ENCODE measurements around the gene PIAS4. TPM values are rescaled to one million over a fixed set of nuclear protein-coding genes. Genes with fewer than 3 reads are reported as not detected.

The PIAS4 gene
- polyA plus RNA-seq, 1 donor (not counting 4 experiments of a cell fraction or from before 2014, with no cell fraction given), result 7.5 TPM

GRCh38 chr19:4057931-4058692 lies 50.6 kb downstream of the PIAS4 start:
- FAIRE-seq (no peak), DNase-seq (ENCODE audit: low read depth, low spot score) (no peak)
- TF ChIP-seq EZH2 (IDR thresholded peaks at IDR 0.05; ENCODE audit: low read length) (no peak), CTCF (optimal IDR thresholded peaks at IDR 0.05 in 1 of 3, IDR thresholded peaks at IDR 0.05 in 1 of 3, conservative IDR thresholded peaks at IDR 0.05 in 1 of 3; ENCODE audit: extremely low read depth in 1 of 3, insufficient read depth in 2 of 3, low read length in 3 of 3) (peak; percentile 14 to 38 (median 25))
- Histone ChIP-seq H3K27me3 (ENCODE audit: control insufficient read depth, extremely low read depth, insufficient read depth, low read length) (no peaks in the 10 kb centered on the region), H3K9me3 (ENCODE audit: control insufficient read depth, low read depth, low read length) (no peaks in the 10 kb centered on the region), H3K9ac (ENCODE audit: control insufficient read depth, extremely low read depth, insufficient read depth, low read length) (peak overlapping the region; percentile 83), H3K9me1 (ENCODE audit: control insufficient read depth, extremely low read depth, insufficient read depth, low read length) (peaks cover 3% of the 10 kb centered on the region), H3K27ac (ENCODE audit: control insufficient read depth, insufficient read depth, low read length) (peak overlapping the region; percentile 87), H3K36me3 (ENCODE audit: control insufficient read depth in 2 of 2, extremely low read depth in 1 of 2, insufficient read depth in 2 of 2, low read length in 2 of 2) (peaks cover 19 to 31% of the 10 kb centered on the region in 2 experiments), H4K20me1 (ENCODE audit: control insufficient read depth, extremely low read depth, insufficient read depth, low read length) (peaks cover 34% of the 10 kb centered on the region), H3K4me1 (ENCODE audit: control insufficient read depth, extremely low read depth, insufficient read depth, low read length) (peaks cover 61% of the 10 kb centered on the region), H2AFZ (ENCODE audit: control insufficient read depth, low read length) (no peak overlapping the region), H3K79me2 (ENCODE audit: control insufficient read depth, insufficient read depth, low read length) (peaks cover 95% of the 10 kb centered on the region), H3K4me2 (ENCODE audit: control insufficient read depth, extremely low read depth, insufficient read depth, low read depth, low read length) (peak overlapping the region; percentile 89), H3K4me3 (ENCODE audit: control insufficient read depth in 2 of 3, extremely low read depth in 1 of 3, insufficient read depth in 2 of 3, low read depth in 1 of 3, low read length in 3 of 3) (peak overlapping the region; percentile 27 to 65 (median 44))
- dilution Hi-C loops (cut with MboI; ENCODE audit: extremely low pct_ligation_motif_present, low sequenced_read_pairs), result no loop called here

GRCh38 chr19:4058693-4059452 lies 51.3 kb downstream of the PIAS4 start:
- Histone ChIP-seq H3K9me3 (ENCODE audit: control insufficient read depth, low read depth, low read length) (no peaks in the 10 kb centered on the region), H3K4me3 (ENCODE audit: control insufficient read depth in 2 of 3, extremely low read depth in 1 of 3, insufficient read depth in 2 of 3, low read depth in 1 of 3, low read length in 3 of 3) (peak overlapping the region; percentile 44 to 65 (median 59)), H3K4me1 (ENCODE audit: control insufficient read depth, extremely low read depth, insufficient read depth, low read length) (peaks cover 61% of the 10 kb centered on the region), H2AFZ (ENCODE audit: control insufficient read depth, low read length) (no peak overlapping the region), H3K4me2 (ENCODE audit: control insufficient read depth, extremely low read depth, insufficient read depth, low read depth, low read length) (peak overlapping the region; percentile 89), H3K27me3 (ENCODE audit: control insufficient read depth, extremely low read depth, insufficient read depth, low read length) (no peaks in the 10 kb centered on the region), H3K9ac (ENCODE audit: control insufficient read depth, extremely low read depth, insufficient read depth, low read length) (peak overlapping the region; percentile 83), H3K79me2 (ENCODE audit: control insufficient read depth, insufficient read depth, low read length) (peaks cover 95% of the 10 kb centered on the region), H3K36me3 (ENCODE audit: control insufficient read depth in 2 of 2, extremely low read depth in 1 of 2, insufficient read depth in 2 of 2, low read length in 2 of 2) (peaks cover 14 to 30% of the 10 kb centered on the region in 2 experiments), H3K27ac (ENCODE audit: control insufficient read depth, insufficient read depth, low read length) (peak overlapping the region; percentile 87), H3K9me1 (ENCODE audit: control insufficient read depth, extremely low read depth, insufficient read depth, low read length) (peaks cover 3% of the 10 kb centered on the region), H4K20me1 (ENCODE audit: control insufficient read depth, extremely low read depth, insufficient read depth, low read length) (peaks cover 35% of the 10 kb centered on the region)
- TF ChIP-seq EZH2 (IDR thresholded peaks at IDR 0.05; ENCODE audit: low read length) (no peak), CTCF (optimal IDR thresholded peaks at IDR 0.05 in 1 of 3, IDR thresholded peaks at IDR 0.05 in 1 of 3, conservative IDR thresholded peaks at IDR 0.05 in 1 of 3; ENCODE audit: extremely low read depth in 1 of 3, insufficient read depth in 2 of 3, low read length in 3 of 3) (no peak)
- FAIRE-seq (no peak), DNase-seq (ENCODE audit: low read depth, low spot score) (no peak)
- dilution Hi-C loops (cut with MboI; ENCODE audit: extremely low pct_ligation_motif_present, low sequenced_read_pairs), result no loop called here
